Dermis blood vessel endothelial cell (primary cell): ENCODE measurements around the gene POU3F1. TPM values are rescaled to one million over a fixed set of nuclear protein-coding genes. Genes with fewer than 3 reads are reported as not detected.

Experiments
- DNase-seq: peaks from one replicate; pipeline ENCODE4 v3.0.0; 2010
- total RNA-seq: library from RNA; depleted of rRNA; stranded (reverse); fragments of >200 nt; gene quantifications from 2 replicates; pipeline ENCODE4 v1.2.3, GENCODE V29; 2014

The POU3F1 gene
- total RNA-seq, 1 donor from 2014 or later, result under 0.01 TPM

DNA sequence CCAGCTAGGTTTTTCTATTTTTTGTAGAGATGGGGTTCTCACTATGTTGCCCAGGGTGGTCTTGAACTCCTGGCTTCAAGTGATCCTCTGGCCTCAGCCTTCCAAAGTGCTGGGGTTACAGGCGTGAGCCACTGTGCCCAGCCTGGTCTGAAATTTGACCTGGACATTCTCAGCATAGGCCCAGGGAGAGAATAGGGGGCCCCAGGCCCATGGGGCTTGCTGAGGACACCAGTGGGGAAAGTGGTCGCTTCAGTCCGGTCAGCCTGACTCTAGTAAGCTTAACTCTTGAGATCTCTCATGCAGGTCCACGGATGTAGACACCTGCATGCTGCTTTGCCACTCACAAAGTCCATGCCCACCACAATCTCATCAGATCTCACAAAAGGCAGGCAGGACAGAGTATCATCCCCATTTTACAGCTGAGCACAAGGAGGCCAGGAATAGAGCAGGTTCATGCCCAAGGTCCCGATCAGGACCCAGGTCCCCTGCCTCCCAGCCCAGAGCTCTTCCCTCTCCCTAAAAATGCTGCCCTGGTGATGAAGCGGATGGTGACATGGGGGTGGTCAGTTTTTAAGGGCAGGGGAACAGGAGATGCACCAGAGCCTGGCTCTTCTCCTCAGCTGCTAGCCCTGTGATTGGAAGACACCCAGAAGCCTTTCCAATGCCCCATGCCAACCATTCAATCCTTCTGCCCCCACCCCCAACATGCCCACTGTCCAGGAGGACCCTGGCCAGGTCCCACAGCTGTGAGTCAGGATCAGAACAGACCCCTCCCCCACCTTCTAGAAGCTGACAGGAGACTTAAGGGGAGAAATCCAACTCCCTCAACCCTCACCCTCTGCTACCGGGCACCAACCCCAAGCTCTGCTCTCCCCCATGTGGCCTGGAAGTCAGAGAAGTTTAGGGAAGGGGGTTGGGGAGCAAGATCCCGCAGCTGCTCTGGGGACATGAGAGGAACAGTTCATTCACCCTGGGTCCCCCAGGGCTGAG, 43.0 kb downstream of the POU3F1 start:
- peak; percentile 52 for DNase-seq

DNA sequence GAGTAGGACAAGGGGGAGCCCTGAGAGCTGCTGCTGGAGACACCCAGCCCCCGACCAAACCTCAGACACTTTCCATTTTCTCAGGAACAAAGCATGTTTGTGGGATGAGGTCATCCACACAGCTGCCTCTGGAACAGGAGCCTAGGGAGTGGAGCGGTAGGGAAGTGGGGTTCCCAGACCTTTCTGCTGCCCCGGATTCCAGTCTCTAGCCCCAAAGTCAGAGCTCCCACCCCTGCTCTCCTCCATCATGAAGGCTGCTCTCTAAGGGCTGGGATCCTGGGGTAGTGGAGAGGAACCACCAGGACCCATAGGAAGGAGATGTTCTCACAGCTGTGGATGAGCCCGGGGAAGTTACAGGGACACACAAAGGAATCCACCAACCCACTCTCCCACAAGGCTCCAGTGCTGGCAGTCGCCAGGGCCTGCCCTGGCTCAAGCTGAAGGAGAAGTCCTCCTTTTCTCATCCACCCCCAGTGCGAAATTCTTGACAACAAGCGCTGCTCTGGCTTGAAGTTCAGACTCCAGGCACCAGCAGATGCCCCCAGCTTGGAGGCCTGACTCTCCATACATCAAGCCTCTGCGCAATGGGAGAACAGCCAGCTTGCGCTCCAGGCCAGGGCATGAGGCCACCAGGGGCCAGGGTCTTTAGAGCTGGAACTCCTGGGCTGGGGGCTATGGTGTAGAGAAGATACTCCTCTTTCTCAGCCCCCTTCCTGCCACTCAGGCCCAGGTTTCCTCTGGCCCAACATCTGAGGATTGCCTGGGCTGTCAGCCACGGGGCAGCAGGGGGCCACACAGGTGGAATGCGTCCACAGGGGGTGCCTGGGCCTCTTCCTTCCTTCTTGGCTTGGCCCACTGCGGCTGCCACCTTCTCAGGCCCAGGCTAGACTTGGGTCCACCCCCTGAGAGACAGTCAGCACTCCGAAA, 45.8 kb downstream of the POU3F1 start:
- peak; percentile 92 for DNase-seq

DNA sequence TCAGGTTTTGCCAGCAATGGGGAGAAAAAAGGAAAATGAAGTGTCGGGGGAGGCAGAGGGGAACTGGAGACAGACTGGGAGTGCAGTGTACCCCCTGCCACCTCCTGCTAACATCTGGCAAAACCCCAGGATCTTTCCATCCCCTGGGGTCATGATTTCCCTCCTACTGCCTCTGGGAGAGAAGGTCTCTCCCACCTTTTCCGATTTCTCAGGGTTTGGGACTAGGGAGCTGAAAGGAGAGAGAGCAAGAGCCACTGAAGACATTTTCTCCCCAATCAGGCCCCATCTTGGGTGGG, 46.4 kb downstream of the POU3F1 start:
- DNase-seq, result no peak

DNA sequence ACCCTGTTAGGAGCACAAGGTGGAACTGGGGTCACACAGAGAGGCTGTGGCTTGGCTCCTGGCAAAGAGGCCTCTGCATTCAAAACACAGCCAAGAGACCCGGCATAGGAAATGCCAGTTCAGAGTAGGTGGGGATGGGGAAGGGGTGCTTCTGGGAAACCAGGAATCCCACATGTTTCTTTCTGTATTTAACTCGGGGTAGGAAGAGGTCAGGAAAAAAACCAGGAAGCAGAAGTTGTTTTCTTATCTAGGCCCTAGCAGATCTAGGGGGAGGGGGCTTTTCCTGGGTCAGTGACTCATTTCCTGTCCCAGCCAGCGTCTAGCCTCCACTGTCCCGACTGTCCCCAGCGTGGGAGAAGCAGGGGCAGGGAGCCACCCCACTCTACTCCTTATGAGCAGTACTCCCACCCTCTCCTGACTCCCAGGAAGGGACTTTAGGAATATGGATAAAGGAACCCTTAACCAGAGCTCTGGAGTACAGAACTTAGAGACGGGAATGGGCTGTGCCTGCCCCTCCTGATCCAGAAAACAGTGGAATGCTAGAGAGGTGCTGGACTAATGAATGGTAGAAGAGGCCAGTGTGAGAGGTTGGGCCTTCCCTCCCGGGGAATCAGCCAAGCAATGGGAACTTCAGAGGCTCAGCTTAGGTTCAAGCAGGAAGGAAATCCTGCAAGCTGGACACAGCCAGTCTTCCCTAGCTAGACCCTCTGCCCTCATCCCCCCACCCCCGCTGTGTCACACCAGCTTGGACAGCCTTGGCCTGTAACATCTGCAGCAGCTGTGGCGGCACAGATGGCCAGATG, 47.0 kb downstream of the POU3F1 start:
- DNase-seq, result peak; percentile 84

DNA sequence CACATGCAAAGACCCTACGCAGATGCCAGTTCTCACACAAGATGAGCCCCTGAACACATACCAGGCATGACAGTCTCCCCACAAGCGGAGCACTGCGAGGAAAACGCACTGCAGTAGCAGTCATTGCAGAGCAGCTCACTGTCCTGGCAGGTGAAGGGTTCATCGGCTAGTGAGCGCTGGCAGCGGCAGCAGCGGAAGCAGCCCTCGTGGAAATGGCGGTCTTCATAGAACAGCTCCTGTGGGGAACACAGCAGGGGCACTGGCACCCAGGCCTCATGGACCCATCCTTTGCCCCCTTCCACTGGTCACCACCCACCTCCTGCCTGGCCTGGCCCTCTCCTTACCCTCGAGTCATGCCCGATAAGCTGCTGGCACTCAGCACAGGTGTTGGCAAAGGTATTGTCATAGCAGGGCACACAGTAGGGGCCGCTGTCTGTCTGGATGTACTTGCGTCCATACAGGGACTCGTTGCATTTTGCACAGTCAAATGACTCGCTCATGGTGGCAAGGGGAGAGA, 47.6 kb downstream of the POU3F1 start:
- DNase-seq, result no peak

DNA sequence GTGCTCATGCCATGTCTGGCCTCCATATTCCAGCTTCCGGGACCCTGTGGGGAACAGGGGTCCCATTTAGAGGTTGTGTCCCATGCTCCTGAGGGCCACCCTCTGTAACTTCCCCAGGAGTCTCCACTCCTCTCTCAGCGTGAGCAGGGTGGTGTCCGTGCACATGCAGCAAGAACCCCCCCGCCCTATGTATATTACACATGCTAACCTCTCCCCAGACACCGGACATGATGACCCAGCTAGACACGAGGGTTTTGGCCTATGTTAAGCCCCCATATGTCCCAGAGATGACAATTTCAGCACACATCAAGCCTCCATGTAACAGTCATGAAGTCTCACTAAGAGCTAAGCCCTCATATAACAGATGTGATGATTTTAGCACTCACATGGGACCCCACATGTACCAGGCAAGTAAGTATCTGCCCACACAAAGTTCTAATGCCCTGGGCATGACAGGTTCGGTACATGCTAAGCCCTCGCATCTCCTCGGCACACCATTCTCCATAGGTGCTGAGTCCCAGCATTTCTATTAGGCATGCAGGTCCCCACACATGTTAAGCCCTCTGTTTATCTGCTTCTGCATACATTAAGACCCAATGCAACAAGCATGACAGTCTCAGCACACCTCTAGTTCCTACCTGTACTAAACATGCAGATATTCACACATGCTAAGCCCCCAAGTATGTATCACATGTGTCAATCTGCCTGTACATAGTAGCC, 48.3 kb downstream of the POU3F1 start:
- DNase-seq, result no peak

DNA sequence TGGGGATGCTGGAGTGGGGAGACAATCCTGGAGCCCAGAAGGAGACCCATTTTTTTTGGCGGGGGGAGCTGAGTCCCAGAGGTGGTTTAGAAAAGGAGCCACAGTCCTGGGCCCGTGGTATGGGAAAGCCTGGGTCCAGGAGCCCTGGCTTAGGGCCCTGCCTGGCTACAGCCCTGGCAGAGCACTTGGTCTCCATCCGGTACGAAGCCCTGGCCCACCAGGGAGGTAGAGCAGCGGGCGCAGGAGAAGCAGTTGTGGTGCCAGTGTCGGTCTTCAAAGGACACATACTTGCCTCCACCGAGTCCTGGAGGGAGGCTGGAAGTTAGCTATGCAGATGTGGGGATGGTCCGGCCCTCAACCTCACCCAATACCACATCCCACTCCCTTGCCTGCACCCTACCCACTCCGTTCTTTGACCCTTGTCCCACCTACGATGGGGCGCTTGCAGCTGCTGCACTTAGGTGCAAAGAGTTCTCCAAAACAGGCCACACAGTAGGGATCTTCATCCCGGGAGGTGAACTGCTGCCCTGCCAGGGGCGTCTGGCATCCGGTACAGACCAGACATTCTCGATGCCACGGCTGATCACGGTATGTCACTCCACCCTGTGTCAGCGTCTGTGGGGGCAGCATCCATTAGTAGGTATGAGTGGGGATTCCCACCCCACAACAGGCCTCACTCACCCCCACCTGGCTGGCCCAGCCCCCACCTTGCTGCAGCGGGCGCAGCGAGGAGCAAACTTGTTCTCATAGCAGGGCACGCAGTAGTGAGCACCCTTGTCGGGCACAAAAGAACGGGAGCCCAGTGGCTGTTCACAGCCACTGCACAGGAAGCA, 49.1 kb downstream of the POU3F1 start:
- DNase-seq, result no peak

DNA sequence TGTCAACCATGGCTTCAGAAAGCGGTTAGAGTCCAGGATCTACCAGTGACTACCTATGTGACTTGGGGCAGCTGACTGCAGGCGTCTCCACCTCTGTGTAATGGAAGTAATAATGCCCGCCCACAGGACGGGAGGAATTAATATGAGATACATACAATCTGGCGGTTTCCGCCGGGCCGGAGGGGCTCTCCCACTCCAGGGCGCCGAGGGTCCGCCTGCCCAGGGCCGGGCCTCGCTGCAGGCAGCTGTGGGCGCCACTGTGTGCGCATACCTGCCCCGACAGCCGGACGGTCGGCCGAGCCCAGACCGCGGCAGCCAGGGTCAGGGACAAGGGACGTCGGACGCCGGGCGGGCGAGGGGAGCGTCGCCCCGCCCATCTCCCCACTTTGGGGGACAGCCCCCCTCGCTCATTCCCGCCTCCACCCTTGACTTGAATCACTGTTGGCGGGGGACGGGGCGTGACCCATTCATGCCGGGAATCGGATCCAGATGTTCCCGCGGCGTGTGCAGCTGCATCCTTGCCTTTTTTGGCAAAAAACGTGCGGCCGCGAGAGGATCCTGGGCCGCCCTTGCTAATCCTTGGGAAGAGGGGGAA, 50.7 kb downstream of the POU3F1 start:
- peak; percentile 60 for DNase-seq

DNA sequence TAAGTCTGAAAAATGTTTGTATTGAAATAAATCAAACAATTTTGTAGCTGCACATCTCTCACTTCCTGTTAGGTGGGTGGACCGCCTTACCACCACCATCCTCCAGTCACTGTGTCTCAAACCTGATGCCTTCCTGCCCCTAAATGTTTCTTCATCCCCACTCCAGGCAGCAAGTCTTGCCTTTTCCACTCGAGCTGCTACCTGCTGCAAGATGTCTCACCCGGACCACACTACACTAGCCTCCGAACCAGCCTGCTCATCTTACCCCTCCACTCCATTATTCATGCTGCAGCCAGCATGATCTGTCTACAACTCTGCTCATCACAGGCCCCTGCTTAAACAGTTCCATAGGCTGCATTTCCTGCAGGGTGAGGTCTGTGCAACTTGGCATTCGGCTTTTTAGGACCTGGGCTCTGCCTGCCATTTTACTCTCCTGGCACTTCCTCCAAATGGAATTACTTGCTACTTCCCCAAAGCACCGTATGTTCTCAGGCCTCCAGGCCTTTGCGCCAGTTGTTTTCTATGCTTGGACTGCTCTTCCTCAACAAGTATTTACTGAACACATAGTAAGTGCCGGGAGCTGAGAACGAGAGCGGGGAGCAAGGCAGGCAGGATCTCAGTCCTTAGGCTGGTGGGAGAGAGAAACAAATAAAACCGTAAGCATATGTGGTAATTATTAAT, 51.6 kb downstream of the POU3F1 start:
- DNase-seq, result no peak

Other genes starting within 250 kb of the POU3F1 start
- gene C1orf122, start 239.0 kb downstream of the POU3F1 start, total RNA-seq, result 21.4 and 23.0 TPM in 2 replicates
- 21.0 and 26.0 TPM in 2 replicates for gene YRDC, start 238.6 kb downstream of the POU3F1 start, total RNA-seq
- gene MTF1, start 187.2 kb downstream of the POU3F1 start, total RNA-seq, result 2.4 and 4.4 TPM in 2 replicates
- gene INPP5B, start 99.7 kb downstream of the POU3F1 start, total RNA-seq, result 21.3 and 21.5 TPM in 2 replicates
- gene SF3A3, start 56.8 kb downstream of the POU3F1 start, total RNA-seq, result 73.7 and 136 TPM in 2 replicates
- 12.4 and 20.2 TPM in 2 replicates for gene FHL3, start 41.3 kb downstream of the POU3F1 start, total RNA-seq
- 47.0 and 47.5 TPM in 2 replicates for gene UTP11, start 34.1 kb downstream of the POU3F1 start, total RNA-seq